DND-41 (cell line): ENCODE results near the gene RAPGEF2.

Experiments used
- ATAC-seq: fragments of 200-7000 bp; cut with Tn5 transposase; 3 replicates; pipeline ENCODE4 v1.9.1; 2021; ENCODE audit warnings: low read depth; ENCODE audit not compliant: insufficient read depth
- DNase-seq: peaks from one replicate; pipeline ENCODE4 v3.0.0-alpha.2; 2020
- H2AFZ ChIP-seq: 2 replicates; pipeline ENCODE4 v1.6.0; 2012; ENCODE audit warnings: low read depth, low read length
- H3K27ac ChIP-seq: 2 replicates; pipeline ENCODE4 v1.5.1; 2012; ENCODE audit warnings: low read length, inconsistent platforms
- H3K27me3 ChIP-seq: fragments of 200-600 bp; sonication (generic); 2 replicates; pipeline ENCODE4 v1.6.0; 2012; ENCODE audit warnings: low read length, mild to moderate bottlenecking, inconsistent platforms; ENCODE audit not compliant: insufficient read depth, poor library complexity
- H3K36me3 ChIP-seq: 2 replicates; pipeline ENCODE4 v1.5.1; 2012; ENCODE audit warnings: low read length, inconsistent platforms; ENCODE audit not compliant: insufficient read depth
- H3K4me1 ChIP-seq: 2 replicates; pipeline ENCODE4 v1.5.1; 2012; ENCODE audit warnings: mild to moderate bottlenecking, low read length; ENCODE audit not compliant: insufficient read depth
- H3K4me2 ChIP-seq: 2 replicates; pipeline ENCODE4 v1.6.0; 2012; ENCODE audit warnings: mild to moderate bottlenecking, moderate library complexity, low read length, inconsistent platforms; ENCODE audit not compliant: insufficient read depth
- H3K4me3 ChIP-seq, 2 experiments: fragments of 200-600 bp in 1 of 2; shearing (Covaris generic) in 1 of 2; 2 replicates each; pipeline ENCODE4 v1.5.1; 2012 to 2016; ENCODE audit warnings: inconsistent platforms in 2 of 2, low read length in 2 of 2, mild to moderate bottlenecking in 2 of 2, low read depth in 1 of 2, moderate library complexity in 1 of 2
- H3K79me2 ChIP-seq: 2 replicates; pipeline ENCODE4 v1.6.0; 2012; ENCODE audit warnings: low read length, inconsistent platforms; ENCODE audit not compliant: insufficient read depth
- H3K9ac ChIP-seq: 2 replicates; pipeline ENCODE4 v1.6.0; 2012; ENCODE audit warnings: low read depth, mild to moderate bottlenecking, inconsistent platforms, low read length, moderate library complexity
- H3K9me3 ChIP-seq: 2 replicates; pipeline ENCODE4 v1.5.1; 2012; ENCODE audit warnings: low read length, moderate library complexity, mild to moderate bottlenecking, inconsistent platforms; ENCODE audit not compliant: insufficient read depth, severe bottlenecking
- H4K20me1 ChIP-seq: 2 replicates; pipeline ENCODE4 v1.6.0; 2012; ENCODE audit warnings: low read length; ENCODE audit not compliant: insufficient read depth
- EZH2 ChIP-seq: IDR thresholded peaks from 3 replicates; pipeline ENCODE4 v1.6.1; 2012; ENCODE audit warnings: borderline replicate concordance, low read depth, mild to moderate bottlenecking, moderate library complexity, low read length, inconsistent platforms; ENCODE audit not compliant: severe bottlenecking
- TF ChIP-seq, protein P1 (sequence below): IDR thresholded peaks from 2 replicates; pipeline ENCODE4 v1.5.1; 2012; ENCODE audit warnings: borderline replicate concordance, low read length, moderate library complexity, mild to moderate bottlenecking; ENCODE audit not compliant: poor library complexity, severe bottlenecking; ENCODE audit errors: extremely low read depth

The RAPGEF2 gene

GRCh38 chr4:159258889-159259560, 156.1 kb downstream of the RAPGEF2 start:
- Histone ChIP-seq H2AFZ (no peak overlapping the region), H3K4me3 (no peak overlapping the region), H3K36me3 (no peaks in the 10 kb centered on the region), H3K79me2 (no peaks in the 10 kb centered on the region), H3K27ac (no peak overlapping the region), H3K4me2 (no peak overlapping the region), H3K9me3 (no peaks in the 10 kb centered on the region), H3K27me3 (no peaks in the 10 kb centered on the region), H3K9ac (no peak overlapping the region), H4K20me1 (no peaks in the 10 kb centered on the region), H3K4me1 (no peaks in the 10 kb centered on the region)
- DNase-seq: no peak
- no peak for ATAC-seq
- TF ChIP-seq, protein P1, sequence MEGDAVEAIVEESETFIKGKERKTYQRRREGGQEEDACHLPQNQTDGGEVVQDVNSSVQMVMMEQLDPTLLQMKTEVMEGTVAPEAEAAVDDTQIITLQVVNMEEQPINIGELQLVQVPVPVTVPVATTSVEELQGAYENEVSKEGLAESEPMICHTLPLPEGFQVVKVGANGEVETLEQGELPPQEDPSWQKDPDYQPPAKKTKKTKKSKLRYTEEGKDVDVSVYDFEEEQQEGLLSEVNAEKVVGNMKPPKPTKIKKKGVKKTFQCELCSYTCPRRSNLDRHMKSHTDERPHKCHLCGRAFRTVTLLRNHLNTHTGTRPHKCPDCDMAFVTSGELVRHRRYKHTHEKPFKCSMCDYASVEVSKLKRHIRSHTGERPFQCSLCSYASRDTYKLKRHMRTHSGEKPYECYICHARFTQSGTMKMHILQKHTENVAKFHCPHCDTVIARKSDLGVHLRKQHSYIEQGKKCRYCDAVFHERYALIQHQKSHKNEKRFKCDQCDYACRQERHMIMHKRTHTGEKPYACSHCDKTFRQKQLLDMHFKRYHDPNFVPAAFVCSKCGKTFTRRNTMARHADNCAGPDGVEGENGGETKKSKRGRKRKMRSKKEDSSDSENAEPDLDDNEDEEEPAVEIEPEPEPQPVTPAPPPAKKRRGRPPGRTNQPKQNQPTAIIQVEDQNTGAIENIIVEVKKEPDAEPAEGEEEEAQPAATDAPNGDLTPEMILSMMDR: no peak
- no peak for TF ChIP-seq EZH2

GRCh38 chr4:159264057-159264456, 161.2 kb downstream of the RAPGEF2 start:
- Histone ChIP-seq H2AFZ (no peak overlapping the region), H3K27ac (no peak overlapping the region), H3K79me2 (no peaks in the 10 kb centered on the region), H3K4me3 (no peak overlapping the region), H3K4me2 (no peak overlapping the region), H3K9me3 (no peaks in the 10 kb centered on the region), H4K20me1 (no peaks in the 10 kb centered on the region), H3K27me3 (no peaks in the 10 kb centered on the region), H3K9ac (no peak overlapping the region), H3K36me3 (no peaks in the 10 kb centered on the region), H3K4me1 (no peaks in the 10 kb centered on the region)
- TF ChIP-seq, protein P1: no peak
- TF ChIP-seq EZH2: no peak
- DNase-seq (no peak), ATAC-seq (no peak)

DNA sequence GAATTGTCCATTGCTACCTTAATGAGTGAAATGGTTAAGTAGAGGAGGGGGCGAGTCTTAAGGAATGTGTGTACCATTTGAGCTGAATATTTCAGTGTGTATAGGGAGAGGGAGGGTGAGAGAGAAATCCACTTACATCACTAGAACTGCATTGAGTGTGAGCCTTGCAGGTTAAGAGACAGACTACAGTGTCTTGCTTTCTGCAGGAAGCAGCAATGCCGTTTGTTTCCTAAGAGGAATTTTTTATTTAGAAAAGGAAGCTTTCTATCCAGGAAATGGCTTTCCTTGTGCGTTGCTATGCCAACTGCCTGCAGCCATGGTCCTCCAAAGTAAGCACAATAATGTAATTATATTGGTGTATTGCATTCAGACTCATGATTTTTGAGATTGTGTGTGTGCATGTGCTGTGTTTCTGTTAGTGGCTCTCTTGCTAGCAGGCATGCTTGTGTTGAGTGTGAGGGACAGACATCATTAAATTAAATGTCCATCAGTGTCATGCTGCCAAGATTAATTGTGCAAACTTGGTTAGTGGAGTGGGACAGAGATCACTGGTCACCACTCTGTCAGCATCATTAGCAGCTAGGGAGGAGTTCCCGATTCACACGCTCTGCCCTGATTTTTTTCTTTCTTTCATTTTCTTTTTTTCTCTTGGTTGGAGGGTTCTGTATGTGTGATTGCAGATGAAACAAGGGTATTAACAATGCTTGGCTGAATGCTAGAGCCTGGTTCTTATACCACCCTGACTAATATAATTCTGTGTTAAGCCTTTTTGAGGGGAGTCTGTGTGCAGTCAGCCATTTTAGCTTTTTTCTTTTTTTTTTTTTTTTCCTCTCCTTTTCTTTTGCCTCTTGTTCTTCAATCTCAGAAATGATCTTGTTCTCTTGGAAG, 164.3 kb downstream of the RAPGEF2 start:
- no peaks in the 10 kb centered on the region for H3K79me2 ChIP-seq
- H2AFZ ChIP-seq: no peak overlapping the region
- H3K4me1 ChIP-seq: no peaks in the 10 kb centered on the region
- no peaks in the 10 kb centered on the region for H3K36me3 ChIP-seq
- no peaks in the 10 kb centered on the region for H3K27me3 ChIP-seq
- H3K9me3 ChIP-seq: no peaks in the 10 kb centered on the region
- ATAC-seq: no peak
- TF ChIP-seq EZH2: no peak
- TF ChIP-seq, protein P1: no peak
- DNase-seq: no peak
- H3K4me3 ChIP-seq: no peak overlapping the region
- H3K9ac ChIP-seq: no peak overlapping the region
- H3K4me2 ChIP-seq: no peak overlapping the region
- no peaks in the 10 kb centered on the region for H4K20me1 ChIP-seq
- no peak overlapping the region for H3K27ac ChIP-seq
